GDM1 (cell line): ENCODE results near the gene EVI2B.
"Not testable (repeated sequence)": the region's sequence is repeated elsewhere in the genome, so short reads cannot be mapped to it uniquely, and the experiment has no call there.

ENCODE experiments used
- DNase-seq: peaks from one replicate; lab custom pipeline; 2025; lab: John Stamatoyannopoulos, UW

EVI2B gene

GRCh38 chr17:31313982-31314781 lies at the start of gene EVI2B:
EVI2B (minus strand) TSS chr17:31314054; CDS start chr17:31305609, 8,445 bp downstream.
- DNase-seq = peak; percentile 45

DNA sequence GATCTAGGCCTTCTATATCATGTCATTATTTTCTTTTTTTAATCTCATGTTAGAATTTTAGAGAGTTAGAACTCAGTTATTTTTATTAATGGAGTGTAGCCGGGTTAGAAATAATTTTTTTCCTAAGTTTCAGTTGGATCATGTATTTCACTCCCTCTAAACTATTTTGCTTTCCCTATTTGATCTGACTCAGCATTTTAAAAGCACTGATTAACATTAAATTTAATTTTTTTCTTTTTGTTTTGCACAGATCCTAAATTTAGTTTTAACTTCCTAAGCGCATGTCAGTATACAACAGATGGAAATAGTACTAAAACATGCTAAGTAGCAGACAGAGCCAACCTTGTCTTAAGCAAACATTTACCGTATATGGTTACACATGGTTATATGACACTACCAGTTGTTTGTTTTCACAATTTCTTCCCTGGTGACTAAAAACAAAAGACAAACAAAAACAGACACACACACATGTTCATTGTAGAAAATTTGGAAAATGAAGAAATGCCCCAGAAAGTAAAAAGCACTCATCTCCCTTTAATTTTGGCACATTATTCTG lies 44.1 kb upstream of the EVI2B start:
- DNase-seq = no peak

GRCh38 chr17:31357091-31357490 lies 43.2 kb upstream of the EVI2B start:
- no peak for DNase-seq

GRCh38 chr17:31355935-31356334 lies 42.1 kb upstream of the EVI2B start:
- no peak for DNase-seq

- no peak for DNase-seq
Measured at GRCh38 chr17:31349454-31349853, 35.6 kb upstream of the EVI2B start.

- not testable (repeated sequence) for DNase-seq
Measured at GRCh38 chr17:31345191-31345747, 31.4 kb upstream of the EVI2B start.

- DNase-seq = no peak
Measured at GRCh38 chr17:31339906-31340661, 26.2 kb upstream of the EVI2B start.

DNA sequence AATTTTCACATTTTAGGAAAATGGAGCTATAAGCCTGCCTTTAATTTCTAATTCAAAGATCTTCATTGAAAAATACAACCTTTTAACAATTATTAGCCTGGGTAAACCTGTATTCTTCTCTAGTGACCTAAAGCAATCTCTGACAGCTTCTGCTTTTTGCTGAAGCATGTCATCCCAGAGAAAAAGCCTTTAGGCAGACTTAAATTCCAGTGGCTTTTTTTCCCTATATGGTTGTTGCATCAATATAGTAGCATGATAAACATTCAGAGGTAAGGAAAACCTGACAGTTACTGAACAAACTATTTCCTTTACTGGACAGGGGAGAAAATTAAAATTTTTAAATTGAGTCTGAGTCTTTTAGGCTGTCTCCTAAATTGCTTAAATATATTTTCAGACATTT lies 15.4 kb upstream of the EVI2B start:
- DNase-seq = no peak

DNA sequence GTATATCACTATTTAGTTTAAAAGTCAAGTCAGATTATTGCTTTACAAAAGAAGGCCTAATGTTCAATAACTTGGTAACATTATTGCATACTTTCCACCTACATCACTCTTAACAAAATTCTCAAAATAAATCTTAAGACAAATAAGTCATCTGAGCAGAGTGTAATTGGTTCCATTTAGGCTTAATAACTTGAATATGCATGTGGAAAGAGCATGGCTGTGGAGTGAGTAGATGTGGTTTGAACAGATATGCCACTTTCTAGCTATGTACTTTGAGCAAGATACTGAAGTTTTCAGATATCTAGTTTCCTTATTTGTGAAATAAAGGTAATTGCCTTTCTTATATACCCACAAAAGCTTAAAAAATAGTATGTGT lies 14.3 kb upstream of the EVI2B start:
- DNase-seq = no peak

DNA sequence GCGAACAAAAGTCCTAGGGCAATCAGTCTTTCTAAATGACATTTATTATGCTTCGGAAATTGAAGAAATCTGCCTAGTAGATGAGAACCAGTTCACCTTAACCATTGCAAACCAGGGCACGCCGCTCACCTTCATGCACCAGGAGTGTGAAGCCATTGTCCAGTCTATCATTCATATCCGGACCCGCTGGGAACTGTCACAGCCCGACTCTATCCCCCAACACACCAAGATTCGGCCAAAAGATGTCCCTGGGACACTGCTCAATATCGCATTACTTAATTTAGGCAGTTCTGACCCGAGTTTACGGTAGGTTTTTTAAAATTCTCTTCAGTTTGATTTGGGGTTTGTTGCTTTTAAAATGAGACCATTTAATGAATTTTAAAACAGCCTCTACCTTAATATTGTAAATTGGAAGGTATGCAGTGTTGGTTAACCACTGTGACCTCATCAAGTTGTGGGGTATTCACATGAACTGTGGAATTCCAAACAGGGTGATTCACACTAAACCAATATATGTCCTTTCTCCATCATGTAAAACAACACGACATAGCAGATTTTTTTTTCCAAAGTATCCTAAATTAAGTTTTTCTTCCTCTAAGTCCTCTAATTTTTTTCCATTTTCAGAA lies 13.8 kb upstream of the EVI2B start:
- no peak for DNase-seq

DNA sequence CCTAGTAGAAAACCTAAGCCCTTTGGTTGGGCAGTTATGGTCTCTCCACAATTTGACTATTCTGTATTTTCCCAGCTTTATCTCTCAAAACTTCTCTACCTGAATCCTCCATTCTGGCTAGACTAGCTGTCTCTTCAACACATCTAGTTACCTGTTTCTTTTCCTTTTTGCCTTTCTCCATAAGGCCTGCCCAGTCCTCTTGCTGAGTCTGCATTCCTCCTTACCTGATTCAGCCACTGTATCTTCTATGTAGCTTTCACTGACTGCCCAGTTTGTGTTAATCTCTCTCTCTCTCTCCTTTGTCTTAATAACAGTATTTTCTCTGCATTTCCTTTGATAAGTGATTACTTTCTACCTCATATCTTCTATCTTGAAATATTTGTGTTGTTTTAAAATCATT lies 9.7 kb upstream of the EVI2B start:
- no peak for DNase-seq

DNA sequence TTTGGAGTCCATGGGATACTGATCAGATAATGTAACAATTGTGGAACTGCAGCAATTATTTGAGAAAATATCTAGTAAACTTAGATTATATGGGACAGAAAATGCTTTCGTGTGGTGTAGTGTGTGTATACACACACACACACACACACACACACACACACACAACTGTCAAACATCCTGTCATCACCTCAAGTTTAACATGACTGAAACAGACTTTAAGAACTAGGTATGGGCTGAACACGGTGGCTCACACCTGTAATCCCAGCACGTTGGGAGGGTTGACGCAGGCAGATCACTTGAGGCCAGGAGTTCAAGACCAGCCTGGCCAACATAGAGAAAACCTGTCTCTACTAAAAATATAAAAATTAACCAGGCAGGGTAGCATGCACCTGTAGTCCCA lies 8.1 kb upstream of the EVI2B start:
- no peak for DNase-seq

DNA sequence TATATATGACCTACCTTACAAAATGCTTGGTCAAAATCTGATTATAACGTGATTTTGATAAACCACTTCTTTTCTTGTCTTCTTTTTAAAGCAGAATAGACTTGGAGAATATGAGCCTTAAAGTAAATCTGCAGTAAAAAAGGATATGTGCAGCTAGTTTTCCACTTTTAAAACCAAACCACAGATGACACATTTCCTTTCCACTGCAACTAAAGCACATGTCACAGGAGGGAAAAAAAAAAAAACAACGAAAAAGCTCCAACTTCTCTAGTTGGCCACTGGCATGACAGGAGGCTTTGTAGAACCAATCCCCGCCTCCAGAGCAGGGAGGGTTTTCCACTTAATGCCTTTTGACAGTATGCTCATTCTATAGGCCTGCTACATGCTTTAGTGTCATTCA lies 7.6 kb upstream of the EVI2B start, which contains the start of gene EVI2A:
TSS of gene EVI2A (minus strand) at position 142 of the 400 bp plus-strand sequence. CDS start 2,609 bp downstream, outside the sequence.
- DNase-seq = peak; percentile 82

GRCh38 chr17:31320791-31321190 lies 6.9 kb upstream of the EVI2B start:
- no peak for DNase-seq

DNA sequence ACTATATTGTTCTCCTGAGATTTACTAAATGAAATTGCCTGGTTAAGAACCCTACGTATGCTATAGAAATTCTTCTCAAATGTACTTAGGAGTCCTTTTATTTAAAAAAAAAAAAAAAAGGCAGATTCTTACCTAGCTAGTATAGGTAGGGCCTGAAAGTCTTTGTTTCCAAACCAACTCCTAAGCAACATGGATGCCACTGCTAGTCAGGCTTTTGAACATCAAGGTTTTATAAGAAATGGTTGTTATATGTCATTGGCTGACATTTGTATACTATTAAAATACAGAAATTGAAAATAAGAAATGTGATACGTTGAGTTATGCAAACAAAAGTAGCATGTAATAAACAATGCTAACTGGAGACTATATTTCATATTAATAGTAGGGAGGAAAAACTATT lies 6.4 kb upstream of the EVI2B start:
- no peak for DNase-seq

GRCh38 chr17:31318851-31319661 lies 5.2 kb upstream of the EVI2B start:
- peak; percentile 13 for DNase-seq

GRCh38 chr17:31318298-31318801 lies 4.5 kb upstream of the EVI2B start:
- DNase-seq = no peak

DNA sequence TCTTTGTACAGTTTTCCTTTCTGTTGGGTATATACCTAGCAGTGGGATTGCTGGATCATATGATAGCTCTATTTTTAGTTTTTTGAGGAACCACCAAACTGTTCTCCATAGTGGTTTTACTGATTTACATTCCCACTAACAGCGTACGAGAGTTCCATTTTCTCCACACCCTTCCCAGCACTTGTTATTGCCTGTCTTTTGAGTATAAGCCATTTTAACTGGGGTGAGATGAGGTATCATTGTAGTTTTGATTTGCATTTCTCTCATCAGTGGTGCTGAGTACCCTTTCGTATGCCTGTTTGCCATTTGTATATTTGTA lies 887 bp upstream of the EVI2B start:
- no peak for DNase-seq

- DNase-seq = not testable (repeated sequence)
Measured at GRCh38 chr17:31312223-31312622, 1.6 kb downstream of the EVI2B start.

DNA sequence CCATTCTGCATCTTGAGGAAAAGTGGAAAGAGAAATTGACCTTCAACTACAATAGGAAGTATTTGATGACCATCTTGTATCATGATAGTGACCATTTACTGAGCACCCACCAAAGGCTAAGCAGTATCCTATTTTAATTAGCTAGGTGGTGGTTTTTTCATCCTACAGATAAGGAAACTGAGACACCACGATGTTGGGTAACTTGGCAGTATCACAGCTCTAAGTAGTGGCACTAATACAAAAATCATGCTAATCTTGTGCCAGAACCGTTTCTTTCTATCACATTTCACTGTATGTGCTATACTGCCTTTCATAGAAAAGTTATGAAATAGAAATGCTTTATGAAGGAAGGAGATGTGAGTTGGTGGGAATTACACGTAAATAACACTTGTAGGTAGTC lies 2.3 kb downstream of the EVI2B start:
- no peak for DNase-seq

DNA sequence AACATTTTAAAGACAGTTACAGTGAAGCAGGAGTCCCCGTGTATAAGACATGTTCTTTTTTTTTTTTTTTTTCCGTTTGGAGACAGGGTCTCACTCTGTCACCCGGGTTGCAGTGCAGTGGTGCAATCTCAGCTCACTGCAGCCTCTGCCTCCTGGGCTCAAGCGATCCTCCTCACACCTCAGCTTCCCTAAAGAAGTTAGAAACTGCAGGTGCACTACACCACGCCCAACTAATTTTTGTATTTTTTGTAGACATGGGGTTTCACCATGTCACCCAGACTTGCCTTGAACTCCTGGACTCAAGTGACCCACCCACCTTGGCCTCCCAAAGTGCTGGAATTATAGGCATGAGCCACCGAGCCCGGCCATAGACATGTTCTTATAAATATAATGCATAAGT lies 3.0 kb downstream of the EVI2B start:
- DNase-seq = no peak
